ENCODE results near the gene PDE4C. TPM values are rescaled to one million over a fixed set of nuclear protein-coding genes. Genes with fewer than 3 reads are reported as not detected.

The PDE4C gene
- total RNA-seq, 1 experiment from 2014 or later, result 0.36 TPM

GRCh38 chr19:18269070-18269723 lies 43.0 kb upstream of the PDE4C start:
- POLR2A ChIA-PET, result interaction anchor here (0.6 kb wide), 1 partner anchor 208 kb away, joined by 5 read pairs; no protein-coding TSS in a partner anchor
- no peak for DNase-seq
- peaks cover 55% of the 10 kb centered on the region for H3K36me3 Mint-ChIP-seq (ENCODE audit: insufficient read depth, unreplicated experiment)

GRCh38 chr19:18266771-18267686 lies 40.8 kb upstream of the PDE4C start:
- Mint-ChIP-seq H3K36me3 (ENCODE audit: insufficient read depth, unreplicated experiment) (peaks cover 34% of the 10 kb centered on the region), H3K27ac (ENCODE audit: unreplicated experiment) (no peak overlapping the region), H3K4me3 (ENCODE audit: unreplicated experiment) (no peak overlapping the region), H3K27me3 (ENCODE audit: insufficient read depth, unreplicated experiment) (no peaks in the 10 kb centered on the region), H3K4me1 (ENCODE audit: low read depth, unreplicated experiment) (no peaks in the 10 kb centered on the region), H3K9me3 (ENCODE audit: unreplicated experiment) (no peaks in the 10 kb centered on the region)
- CTCF ChIA-PET, result no interaction called here
- H3K27me3 ChIP-seq (replicated peaks; ENCODE audit: control insufficient read depth, insufficient read depth, low read length), result no peaks in the 10 kb centered on the region
- intact Hi-C loops (cut with micrococcal nuclease; ENCODE audit: unreplicated experiment), result no loop called here
- DNase-seq, result no peak
- TF ChIP-seq, protein P1, sequence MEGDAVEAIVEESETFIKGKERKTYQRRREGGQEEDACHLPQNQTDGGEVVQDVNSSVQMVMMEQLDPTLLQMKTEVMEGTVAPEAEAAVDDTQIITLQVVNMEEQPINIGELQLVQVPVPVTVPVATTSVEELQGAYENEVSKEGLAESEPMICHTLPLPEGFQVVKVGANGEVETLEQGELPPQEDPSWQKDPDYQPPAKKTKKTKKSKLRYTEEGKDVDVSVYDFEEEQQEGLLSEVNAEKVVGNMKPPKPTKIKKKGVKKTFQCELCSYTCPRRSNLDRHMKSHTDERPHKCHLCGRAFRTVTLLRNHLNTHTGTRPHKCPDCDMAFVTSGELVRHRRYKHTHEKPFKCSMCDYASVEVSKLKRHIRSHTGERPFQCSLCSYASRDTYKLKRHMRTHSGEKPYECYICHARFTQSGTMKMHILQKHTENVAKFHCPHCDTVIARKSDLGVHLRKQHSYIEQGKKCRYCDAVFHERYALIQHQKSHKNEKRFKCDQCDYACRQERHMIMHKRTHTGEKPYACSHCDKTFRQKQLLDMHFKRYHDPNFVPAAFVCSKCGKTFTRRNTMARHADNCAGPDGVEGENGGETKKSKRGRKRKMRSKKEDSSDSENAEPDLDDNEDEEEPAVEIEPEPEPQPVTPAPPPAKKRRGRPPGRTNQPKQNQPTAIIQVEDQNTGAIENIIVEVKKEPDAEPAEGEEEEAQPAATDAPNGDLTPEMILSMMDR (IDR thresholded peaks at IDR 0.05; ENCODE audit: insufficient read depth in 1 of 2, low read depth in 1 of 2, low read length in 1 of 2, severe bottlenecking in 1 of 2, unreplicated experiment in 1 of 2), result no peak
- no peaks in the 10 kb centered on the region for H3K4me1 ChIP-seq
- H3K4me3 ChIP-seq (ENCODE audit: low read depth, low read length), result no peak overlapping the region
- H3K36me3 ChIP-seq (ENCODE audit: control insufficient read depth, insufficient read depth, low read length), result no peaks in the 10 kb centered on the region
- POLR2A ChIA-PET, result no interaction called here
- no TSS peak for BruUV-seq (replicated peaks)
- no peaks in the 10 kb centered on the region for H3K9me3 ChIP-seq

More at GRCh38 chr19:18269070-18269723, 43.0 kb upstream of the PDE4C start:
- H3K4me1 ChIP-seq, result peaks cover under 1% of the 10 kb centered on the region
- no TSS peak for BruUV-seq (replicated peaks)
- intact Hi-C loops (cut with micrococcal nuclease; ENCODE audit: unreplicated experiment), result no loop called here
- CTCF ChIA-PET, result interaction anchor here (0.6 kb wide), 1 partner anchor 14 kb away, joined by 3 read pairs; no protein-coding TSS in a partner anchor
- no peaks in the 10 kb centered on the region; the same call in 1 of the 2 replicates for H3K36me3 ChIP-seq (ENCODE audit: control insufficient read depth, insufficient read depth, low read length)
- H3K4me3 Mint-ChIP-seq (ENCODE audit: unreplicated experiment), result no peak overlapping the region
- no peak overlapping the region for H3K4me3 ChIP-seq (ENCODE audit: low read depth, low read length)
- H3K27ac Mint-ChIP-seq (ENCODE audit: unreplicated experiment), result no peak overlapping the region
- TF ChIP-seq, protein P1 (IDR thresholded peaks at IDR 0.05; ENCODE audit: insufficient read depth in 1 of 2, low read depth in 1 of 2, low read length in 1 of 2, severe bottlenecking in 1 of 2, unreplicated experiment in 1 of 2), result no peak
- H3K9me3 ChIP-seq, result no peaks in the 10 kb centered on the region
- no peaks in the 10 kb centered on the region for H3K27me3 Mint-ChIP-seq (ENCODE audit: insufficient read depth, unreplicated experiment)
- no peaks in the 10 kb centered on the region for H3K27me3 ChIP-seq (replicated peaks; ENCODE audit: control insufficient read depth, insufficient read depth, low read length)
- no peaks in the 10 kb centered on the region for H3K9me3 Mint-ChIP-seq (ENCODE audit: unreplicated experiment)
- no peaks in the 10 kb centered on the region for H3K4me1 Mint-ChIP-seq (ENCODE audit: low read depth, unreplicated experiment)

DNA sequence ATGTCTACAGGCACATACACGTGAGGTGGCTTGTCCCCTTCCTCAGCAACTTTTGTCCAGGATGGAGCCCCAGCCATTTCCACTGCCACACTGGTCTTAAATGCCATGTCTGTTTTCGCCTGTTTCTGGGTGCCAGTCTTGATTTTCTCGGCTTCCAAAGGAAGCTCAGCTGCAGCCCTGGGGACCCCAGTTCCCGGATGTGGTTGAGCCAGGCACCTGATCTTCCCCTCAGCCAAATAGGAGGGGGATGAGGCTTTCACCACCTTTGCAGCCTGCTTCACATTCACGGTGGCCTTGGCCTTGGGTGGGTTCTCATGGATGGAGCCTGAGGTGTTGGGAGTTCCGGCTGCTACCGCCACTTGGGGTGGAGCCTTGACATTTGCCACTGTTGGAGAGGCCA lies 39.3 kb upstream of the PDE4C start:
- no TSS peak for BruUV-seq (replicated peaks)
- no peak overlapping the region for H3K27ac Mint-ChIP-seq (ENCODE audit: unreplicated experiment)
- no peak overlapping the region for H3K4me3 ChIP-seq (ENCODE audit: low read depth, low read length)
- CTCF ChIA-PET, result no interaction called here
- H3K27me3 Mint-ChIP-seq (ENCODE audit: insufficient read depth, unreplicated experiment), result no peaks in the 10 kb centered on the region
- POLR2A ChIA-PET, result no interaction called here
- no peaks in the 10 kb centered on the region for H3K4me1 ChIP-seq
- H3K36me3 ChIP-seq (ENCODE audit: control insufficient read depth, insufficient read depth, low read length), result no peaks in the 10 kb centered on the region
- no peaks in the 10 kb centered on the region for H3K9me3 ChIP-seq
- no peak overlapping the region for H3K4me3 Mint-ChIP-seq (ENCODE audit: unreplicated experiment)
- H3K4me1 Mint-ChIP-seq (ENCODE audit: low read depth, unreplicated experiment), result no peaks in the 10 kb centered on the region
- H3K9me3 Mint-ChIP-seq (ENCODE audit: unreplicated experiment), result no peaks in the 10 kb centered on the region
- TF ChIP-seq, protein P1 (IDR thresholded peaks at IDR 0.05; ENCODE audit: insufficient read depth in 1 of 2, low read depth in 1 of 2, low read length in 1 of 2, severe bottlenecking in 1 of 2, unreplicated experiment in 1 of 2), result no peak
- intact Hi-C loops (cut with micrococcal nuclease; ENCODE audit: unreplicated experiment), result no loop called here
- DNase-seq, result no peak
- peaks cover 23% of the 10 kb centered on the region for H3K36me3 Mint-ChIP-seq (ENCODE audit: insufficient read depth, unreplicated experiment)
- H3K27me3 ChIP-seq (replicated peaks; ENCODE audit: control insufficient read depth, insufficient read depth, low read length), result no peaks in the 10 kb centered on the region; the same call in 1 of the 2 replicates
